T-helper 1 cell treated with Interleukin-12 subunit alpha and Interleukin-12 subunit beta and Interleukin-4 antibody, amounts not matched to agents 30 ng/mL and 1 ng/mL, for 36 hours (primary cell): ENCODE measurements around the gene MAML2. TPM values are rescaled to one million over a fixed set of nuclear protein-coding genes. Genes with fewer than 3 reads are reported as not detected.

Source experiments
- intact Hi-C: fragments of 100-400 bp; cut with micrococcal nuclease; formaldehyde crosslinking; loops from one replicate; pipeline ENCODE4 v1.15.1; 2024
- total RNA-seq: library from RNA; stranded (reverse); gene quantifications from 2 replicates; pipeline ENCODE4 v1.2.3, GENCODE V29; 2022

MAML2 gene
- total RNA-seq, 1 donor from 2014 or later, result 14.8 TPM

DNA sequence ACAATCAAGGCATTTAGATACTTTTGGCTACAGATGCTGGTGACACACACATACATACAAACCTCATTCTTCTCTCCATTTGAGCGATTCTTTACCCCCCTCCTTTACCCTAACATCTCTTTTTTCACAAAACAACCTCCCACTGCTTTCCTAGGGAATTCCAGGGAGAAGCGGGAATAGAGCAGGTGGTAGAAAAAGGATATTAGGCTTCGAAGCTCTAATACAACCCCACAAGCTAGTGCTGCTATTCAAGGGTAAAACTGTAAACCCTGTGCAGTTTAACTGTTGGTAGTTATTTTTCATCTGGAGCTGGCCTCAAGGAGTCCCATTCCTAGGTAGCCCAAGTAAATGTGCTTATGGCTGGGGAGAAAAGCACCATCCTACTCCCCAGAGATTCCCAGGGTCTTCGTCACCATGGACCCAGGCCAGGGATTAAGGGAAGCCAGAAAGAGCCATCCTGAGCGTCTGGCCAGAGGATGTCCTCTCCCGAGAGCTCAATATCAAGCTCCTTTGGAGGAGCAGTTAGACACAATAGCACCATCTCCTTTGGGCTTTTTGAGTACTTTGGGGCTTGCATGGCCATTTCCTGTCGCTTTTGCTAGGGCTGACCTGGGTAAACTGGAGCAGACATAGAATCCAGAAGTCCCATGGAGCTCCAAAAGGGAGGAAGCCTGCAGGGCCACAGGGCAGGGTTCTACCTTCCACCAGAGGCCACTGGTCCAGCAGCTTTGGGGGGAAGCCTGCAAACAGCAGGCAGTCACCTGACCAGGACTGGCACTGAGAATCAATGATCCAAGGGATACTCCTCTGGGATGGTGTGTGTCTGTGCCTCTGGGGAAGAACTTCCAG lies 3.1 kb downstream of the MAML2 start:
- intact Hi-C loops, result loop anchor here (1.0 to 5.0 kb wide), 5 partner anchors 25 to 1253 kb away; partner anchors contain the start of genes ENDOD1 and SESN3

DNA sequence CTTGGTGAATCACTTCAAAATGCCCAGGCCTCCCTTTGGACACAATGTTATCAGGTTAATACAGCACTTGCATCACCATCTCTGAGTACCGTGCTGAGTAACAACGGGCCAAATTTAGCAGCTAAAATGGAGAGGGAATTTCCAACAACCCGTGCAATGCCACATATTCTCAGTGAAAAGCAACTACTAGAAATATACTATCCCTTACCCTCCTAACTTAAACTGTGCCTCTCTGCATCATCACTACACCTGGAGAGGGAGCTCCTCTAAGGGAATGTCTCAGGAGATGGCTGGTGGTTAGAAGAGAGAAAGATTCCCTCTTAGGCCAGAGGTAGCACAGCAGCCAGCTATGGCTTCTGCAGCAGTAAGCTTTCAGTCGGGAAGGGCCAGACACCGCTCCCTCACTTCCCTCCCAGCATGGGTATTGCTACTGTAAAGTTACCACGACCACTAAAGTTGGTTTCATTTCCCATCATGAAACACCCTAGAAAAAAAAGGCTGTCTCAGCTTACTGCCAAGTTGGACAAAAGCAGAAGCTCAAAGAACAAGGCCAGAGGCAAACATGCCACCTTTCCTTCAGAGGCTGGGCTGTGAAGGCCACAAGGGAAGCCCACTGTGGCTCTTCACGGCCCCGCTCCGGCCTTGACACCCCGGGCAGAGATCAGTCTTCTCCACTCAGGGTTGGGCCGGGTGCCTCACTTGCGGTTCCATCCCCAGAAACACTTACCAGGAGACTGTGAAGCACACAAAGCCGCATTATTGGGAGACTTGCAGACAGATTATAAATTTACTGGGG lies 3.9 kb downstream of the MAML2 start:
- intact Hi-C loops, result loop anchor here (1.0 to 2.0 kb wide), 3 partner anchors 24 to 548 kb away; no protein-coding TSS in a partner anchor

DNA sequence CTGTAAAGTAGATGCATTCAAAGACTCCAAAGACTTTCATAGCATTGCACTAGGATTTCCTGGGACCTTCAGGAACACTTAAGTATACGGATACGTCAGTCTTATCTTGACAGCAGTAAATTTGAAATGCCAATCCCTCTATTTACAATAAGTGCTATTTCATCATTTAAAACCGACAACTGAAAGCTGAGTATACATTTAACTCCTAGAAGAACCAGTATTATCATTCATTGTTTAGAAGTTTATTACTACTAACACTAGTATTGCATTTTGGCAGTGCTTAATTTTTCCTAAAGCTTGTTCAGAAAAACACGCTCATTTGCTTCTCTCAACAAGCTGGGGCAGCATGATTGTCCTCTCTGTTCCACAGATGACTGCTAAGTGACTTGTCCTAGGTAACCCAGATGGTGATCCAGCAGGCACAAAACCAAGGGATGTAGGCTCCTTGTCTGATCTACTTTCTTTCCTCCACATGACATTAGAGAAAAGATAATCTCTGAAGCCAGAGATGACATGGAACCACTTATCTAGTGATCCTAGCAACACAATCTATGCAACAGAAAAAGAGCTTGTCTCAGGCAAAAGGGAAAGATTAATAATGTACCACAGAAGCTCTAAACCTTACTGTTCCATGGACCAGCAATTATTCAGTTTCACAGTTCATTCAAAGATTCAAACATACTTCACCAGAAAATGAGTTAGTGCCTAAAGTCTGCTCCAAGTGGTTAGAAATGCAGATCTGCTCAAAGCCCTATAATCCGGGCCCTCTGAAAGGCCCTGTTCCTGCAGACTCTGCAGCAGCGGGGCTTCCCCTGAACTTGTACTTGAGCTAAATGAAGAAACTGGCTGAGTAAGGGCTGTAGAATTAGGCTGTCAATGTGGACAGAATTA lies 5.2 kb downstream of the MAML2 start:
- intact Hi-C loops, result loop anchor here (2.0 kb wide), 1 partner anchor 23 kb away; no protein-coding TSS in a partner anchor

DNA sequence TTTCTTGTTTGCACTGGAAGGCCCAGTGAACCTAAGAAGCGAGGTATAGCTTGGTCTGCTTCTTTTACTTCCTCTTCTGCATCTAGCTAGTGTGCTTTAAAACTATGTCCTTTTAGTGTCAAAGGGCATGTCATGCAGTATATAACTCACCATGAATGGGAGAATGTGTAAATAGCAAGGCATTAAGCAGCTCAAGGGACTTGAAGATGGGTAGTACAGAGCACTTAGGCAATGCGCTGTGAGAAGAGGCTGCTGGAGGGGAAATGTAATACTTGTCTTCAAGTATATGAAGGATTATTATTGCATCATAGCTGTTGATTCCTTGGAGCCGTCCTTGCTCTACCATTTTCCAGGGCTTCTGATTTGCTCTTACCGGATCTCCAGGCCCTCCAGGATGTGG lies 7.6 kb downstream of the MAML2 start:
- intact Hi-C loops, result no loop called here

DNA sequence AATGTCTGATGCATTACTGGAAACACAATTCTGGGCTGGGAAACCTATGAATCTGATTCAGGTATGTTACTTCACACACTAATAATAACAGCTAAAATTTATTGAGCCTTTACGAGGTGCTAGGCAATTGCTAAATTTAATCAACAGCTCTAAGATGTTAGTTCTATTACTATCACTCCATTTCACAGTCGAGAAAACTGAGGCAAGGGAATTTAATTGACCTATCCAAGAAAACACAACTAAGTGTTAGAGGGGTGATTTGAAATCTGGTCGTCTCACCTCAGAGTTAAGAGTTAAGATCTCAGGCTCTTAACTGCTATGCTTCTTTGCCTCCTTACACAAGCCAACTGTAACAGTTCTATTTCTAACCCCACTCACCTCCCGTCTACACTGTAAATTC lies 8.8 kb downstream of the MAML2 start:
- intact Hi-C loops, result no loop called here

DNA sequence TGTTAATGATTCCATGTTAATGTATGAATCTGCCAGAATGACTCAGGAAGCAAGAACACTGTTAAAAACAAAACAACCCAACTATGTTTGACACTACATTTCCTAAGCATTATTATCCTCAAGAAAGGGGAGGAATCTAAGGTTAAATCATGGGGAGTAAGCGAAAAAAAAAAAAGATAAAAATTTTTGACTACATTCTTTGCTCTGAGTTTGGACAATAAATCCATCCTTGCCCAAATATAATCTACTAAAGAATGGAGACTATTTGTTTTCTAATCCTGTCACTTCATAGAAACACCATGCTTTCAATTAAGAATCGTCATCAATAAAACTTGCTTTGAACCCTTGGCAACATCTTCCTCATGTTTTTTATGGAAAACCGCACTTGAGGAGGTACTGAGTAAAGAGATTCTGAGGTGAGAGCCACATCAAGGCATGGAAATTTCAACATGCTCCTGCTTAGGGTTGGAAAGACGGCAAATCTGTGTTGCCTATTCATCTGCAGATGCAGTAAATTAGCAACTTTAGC lies 9.7 kb downstream of the MAML2 start:
- intact Hi-C loops, result loop anchor here (1.0 kb wide), 1 partner anchor 8 kb away; no protein-coding TSS in a partner anchor

DNA sequence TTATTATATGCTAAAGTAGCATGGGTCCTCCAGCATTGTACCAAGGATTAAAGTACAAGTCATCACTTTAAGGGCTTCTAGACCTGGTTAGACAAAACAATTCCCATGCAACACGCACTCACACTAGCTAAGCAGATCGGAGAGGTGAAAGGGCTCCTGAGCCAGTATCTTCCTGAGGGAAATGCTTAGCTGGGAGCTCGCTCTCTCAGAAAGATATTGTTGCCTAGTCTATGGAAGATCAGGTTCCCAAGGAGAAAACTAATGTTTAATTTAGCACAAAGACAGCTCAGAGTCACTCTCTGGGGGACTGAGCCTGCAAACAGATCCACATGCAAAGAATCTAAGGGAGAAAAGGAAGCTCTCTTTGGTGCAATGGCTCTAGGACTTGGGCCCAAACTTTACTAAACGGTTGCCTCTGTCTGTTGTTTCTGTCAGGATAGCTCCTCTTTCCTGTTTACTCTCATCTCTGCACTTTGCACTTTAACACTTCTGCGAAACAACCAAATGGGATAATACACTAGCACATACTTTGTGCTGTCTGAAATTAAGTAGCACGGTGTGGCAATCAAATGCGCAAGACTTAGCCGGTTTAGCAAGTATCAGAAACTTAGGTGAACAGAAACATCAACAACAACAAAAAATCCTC lies 10.7 kb downstream of the MAML2 start:
- intact Hi-C loops, result no loop called here

DNA sequence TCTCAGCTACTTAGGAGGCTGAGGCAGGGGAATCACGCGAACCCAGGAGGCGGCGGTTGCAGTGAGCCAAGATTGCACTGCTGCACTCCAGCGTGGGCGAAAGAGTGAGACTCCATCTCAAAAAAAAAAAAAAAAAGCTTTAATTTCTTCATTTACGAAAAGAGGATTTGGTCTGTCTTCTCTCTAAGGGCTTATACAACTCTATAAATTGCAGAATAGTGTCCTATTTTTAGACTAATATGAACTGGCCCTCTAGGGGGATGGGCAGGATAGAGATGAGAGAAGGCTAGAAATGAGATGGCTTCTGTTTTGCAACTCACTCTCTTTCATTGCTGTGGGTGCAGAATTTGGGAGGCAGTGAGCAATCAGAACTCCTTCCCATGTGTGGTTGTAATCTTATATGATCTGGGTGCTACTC lies 11.3 kb downstream of the MAML2 start:
- intact Hi-C loops, result no loop called here

DNA sequence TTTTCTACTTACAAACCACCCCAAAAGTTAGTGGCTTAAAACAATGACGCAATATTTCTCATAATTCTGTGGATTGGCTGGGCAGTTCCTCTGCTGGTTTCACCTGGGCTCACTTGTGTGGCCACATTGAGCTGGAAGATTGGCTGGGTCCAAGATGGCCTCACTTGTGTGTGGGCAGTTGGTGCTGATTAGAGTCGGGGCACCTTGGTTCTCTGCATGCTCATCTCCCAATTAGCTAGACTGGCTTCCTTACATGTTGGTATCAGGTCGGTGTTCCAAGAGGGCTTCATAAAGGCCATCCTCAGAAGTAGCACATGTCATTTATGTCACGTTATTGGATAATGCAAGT lies 12.5 kb downstream of the MAML2 start:
- intact Hi-C loops, result no loop called here

DNA sequence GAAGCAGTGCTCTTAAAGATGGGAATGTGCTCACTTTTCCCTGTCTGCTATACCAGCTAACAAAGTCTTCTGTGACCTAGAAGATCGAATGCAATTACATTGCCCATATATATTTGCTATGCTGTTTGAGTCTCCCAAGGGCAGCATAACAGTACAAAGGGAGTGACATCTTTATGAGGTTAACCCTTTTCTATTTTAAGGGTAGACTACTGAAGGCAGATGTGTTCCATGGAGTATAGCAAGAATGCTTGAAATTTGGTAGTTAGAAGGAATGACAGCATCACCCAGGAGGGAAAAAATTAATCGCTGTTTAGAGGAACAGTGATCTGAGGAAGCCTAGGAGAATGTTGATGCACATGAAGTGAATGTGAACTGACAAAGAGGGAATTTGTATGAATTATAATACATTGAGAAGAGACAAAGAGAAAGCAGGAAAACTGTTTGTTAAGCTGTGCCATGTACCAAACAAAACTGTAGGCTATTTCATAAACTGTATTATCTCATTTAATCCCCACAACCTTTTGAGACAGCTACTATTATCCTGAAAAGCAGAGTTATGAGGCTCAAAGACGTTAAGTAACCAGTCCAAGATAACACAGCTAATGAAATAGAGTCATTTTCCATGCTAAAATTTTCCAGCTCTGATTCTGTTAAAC lies 13.0 kb downstream of the MAML2 start:
- intact Hi-C loops, result no loop called here

DNA sequence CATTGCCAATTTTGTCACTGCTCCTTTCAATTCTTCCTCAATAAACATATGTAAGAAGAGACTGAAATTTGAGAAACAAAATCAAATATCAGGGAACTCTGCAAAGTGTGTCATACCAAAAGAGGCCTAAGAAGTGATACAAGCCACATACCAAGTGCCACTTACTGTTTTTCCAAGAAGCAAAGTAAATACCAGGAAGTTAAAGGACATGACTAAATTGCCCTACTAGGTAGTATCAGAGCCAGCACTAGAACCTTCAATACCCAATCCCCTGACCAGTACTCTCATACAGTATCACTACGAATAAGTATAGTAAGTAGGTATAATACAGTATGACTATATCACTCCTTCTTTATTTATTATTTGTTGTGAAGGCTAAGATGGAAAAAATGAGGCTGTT lies 13.6 kb downstream of the MAML2 start:
- intact Hi-C loops, result no loop called here

DNA sequence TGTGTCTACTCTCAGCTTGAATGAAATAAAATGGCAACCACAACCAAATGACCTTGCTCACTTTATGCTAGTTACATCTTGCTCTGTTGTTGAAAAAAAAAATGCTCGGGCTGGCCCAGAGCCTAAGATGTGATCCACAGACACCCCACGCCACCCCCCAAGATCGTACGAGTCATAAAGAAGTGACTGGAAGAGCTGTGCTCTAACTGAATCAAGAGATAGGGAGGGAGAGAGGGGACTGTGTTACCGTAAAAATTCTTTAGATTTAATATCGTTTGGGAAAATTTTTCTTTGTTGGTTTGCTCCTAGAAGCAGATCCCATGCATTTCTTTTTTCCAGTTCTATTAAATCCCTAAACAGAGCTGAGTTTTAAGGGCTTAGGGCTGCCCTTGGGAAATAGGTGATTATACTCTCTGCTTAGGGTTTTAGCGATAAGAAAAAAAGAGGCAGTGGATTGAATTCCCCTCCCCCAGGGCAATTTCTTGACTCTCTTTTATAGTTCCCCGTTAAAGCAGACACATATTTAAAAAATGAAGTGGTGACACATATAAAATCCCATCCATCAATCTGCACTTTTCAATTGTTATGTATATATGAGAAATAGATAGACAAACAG lies 14.5 kb downstream of the MAML2 start:
- intact Hi-C loops, result no loop called here

DNA sequence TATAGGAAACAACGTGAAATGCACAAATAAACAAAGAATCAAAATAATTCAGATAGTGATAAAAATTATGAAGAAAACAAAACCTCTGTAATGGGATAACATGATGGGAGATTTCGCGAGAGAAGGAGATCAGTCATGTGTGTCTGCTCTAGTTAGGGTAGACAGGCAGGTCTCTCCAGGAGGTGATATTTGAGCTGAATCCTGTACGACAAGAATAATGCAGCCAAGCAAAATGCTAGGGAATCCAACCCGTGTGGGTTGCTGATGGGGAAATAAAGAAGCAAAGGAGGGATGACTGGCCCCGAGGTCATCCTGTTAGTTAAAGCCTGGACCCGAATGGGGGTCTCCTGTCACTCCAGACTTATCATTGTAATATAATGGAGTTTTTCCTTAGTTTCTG lies 16.0 kb downstream of the MAML2 start:
- intact Hi-C loops, result no loop called here

DNA sequence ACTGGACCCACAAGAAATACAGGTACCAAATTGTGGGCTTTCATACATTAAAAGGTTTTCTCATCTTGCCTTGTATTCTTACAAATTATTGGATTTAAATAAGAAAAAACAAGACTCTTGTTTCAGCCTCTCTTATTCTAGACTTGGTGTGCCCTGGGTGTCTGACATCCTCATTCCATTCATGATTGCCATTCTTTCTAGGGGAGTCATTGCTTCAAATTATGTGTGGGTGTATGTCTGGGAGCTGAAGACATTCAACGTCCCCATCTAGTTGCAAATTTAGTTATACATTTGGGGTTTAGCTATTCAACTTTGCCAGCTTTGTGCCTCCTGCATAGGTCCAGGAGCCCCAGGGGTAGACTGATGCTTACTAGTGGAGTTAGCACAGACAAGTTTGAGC lies 18.1 kb downstream of the MAML2 start:
- intact Hi-C loops, result loop anchor here (1.0 kb wide), 1 partner anchor 11 kb away; no protein-coding TSS in a partner anchor

DNA sequence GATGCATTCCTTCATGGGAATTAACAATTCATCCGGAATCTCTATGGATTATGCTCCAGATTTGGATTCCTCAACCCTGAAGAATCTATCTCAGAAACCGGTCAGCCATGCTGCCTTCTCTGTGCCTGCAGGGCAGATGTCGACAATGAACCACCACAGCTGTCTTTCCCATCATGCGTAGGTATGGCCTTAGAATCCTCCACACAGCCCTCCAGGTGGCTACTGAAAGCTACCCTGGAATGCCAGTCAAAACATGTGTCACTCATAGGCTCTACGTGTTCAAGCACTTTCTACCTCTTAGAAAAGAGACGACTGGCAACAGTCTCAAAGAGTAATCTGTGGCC lies 19.4 kb downstream of the MAML2 start:
- intact Hi-C loops, result no loop called here

DNA sequence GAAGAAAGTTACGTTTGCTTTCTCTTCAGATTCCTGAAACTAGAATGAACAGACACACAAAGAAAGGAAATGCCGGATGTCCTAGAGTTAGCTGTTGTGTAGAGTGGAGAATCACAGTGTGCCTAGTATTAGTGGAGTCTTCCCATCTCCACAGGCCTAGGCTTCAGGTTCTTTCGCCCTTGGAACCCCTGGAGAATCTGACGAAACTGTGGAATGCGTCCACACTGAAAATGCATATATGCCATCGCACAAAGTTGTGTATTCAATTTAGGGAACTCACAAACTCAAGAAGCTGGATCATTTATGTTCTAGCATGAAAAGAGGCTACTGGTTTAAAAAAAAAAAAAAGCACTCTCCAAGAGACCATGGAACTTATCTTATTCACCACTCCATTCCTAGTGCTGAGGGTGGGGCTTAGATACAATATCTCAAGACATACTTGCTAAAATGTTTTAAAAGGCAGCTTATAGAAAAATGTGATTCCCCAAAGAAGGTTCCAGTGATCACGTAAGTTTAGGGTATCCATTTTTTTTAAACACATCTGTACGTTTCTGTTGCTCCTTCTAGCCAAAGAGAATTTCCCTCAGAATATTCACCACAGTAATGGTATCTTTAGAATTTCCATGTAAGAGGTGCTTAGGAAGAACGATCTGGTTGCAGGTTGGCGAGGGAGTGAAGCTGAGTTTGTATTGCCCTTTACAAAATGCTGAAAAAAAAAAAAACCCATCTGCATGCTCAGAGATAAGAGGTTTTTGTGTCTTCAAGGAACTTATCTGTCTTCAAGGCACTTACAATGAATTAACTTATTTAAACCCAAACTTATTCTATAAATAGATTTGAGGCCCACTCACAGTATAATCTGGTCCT lies 20.0 kb downstream of the MAML2 start:
- intact Hi-C loops, result no loop called here

DNA sequence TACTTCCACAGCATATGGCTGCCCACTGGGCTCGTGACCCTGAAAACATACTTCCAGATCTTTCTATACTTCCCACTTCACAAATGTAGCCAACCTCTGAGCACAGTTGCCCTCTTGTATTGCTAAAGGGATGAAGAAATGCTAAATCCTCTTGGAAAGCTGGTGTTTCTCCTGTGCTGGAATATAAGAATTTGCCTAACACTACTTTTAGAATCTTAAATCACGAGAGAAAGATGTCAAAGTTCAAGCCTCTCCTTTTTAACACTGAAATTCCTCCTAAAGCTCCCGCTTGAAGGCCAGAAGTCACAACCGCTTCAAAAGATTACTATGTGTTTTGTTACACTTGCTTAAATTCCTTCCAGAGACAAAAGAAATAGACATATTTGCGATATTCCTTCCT lies 21.9 kb downstream of the MAML2 start:
- intact Hi-C loops, result no loop called here

DNA sequence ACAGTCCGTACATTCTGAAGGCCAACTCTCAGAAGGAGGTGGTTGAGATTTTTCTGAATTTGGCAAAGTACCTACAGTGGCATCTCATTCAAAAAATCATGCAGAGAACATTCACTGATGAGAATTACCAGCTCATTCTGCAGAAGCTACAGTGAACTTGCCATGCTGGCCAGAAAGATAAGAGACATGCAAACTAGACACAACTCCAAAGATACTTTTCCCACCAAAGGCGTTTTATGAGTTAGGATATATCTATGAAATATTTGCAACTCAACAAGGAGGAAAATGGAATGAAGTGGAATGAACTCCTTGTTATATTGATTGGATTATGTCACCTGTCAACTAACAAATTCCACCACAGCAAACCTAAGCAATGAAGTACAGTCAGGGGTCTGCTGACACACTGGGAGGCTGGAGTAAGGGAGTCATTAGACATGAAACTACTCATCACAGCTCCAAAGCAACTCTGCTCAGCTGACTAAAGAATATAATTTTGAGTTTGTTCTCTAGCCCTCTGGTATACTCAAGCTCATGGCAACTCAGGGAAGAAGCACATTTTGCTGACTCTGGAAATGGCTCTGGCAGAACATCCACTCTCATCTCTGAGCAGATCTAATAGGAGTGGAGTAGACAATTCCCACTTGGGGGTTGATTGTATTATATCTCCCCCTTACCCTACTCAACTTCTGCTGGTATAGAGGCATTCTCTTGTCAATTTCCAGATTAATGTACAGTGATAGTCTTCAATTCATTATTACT lies 22.9 kb downstream of the MAML2 start:
- intact Hi-C loops, result no loop called here
